Smooth muscle cell (in vitro differentiated cells): ENCODE data around the gene SCAP. TPM values are rescaled to one million over a fixed set of nuclear protein-coding genes. Genes with fewer than 3 reads are reported as not detected.

ENCODE experiments used
- DNase-seq: peaks from one replicate; lab custom pipeline; 2025; ENCODE audit not compliant: unreplicated experiment; lab: John Stamatoyannopoulos, UW
- H2AFZ ChIP-seq: fragments of 200-600 bp; sonication (generic); 2 replicates; pipeline ENCODE4 v1.6.0; 2016; ENCODE audit warnings: antibody characterized with exemption, low read depth, mild to moderate bottlenecking
- H3F3A ChIP-seq: fragments of 200-600 bp; sonication (generic); 2 replicates; pipeline ENCODE4 v1.6.0; 2017; ENCODE audit warnings: antibody characterized with exemption, low read depth
- H3K27ac ChIP-seq: fragments of 200-600 bp; sonication (generic); 2 replicates; pipeline ENCODE4 v1.5.1; 2016; ENCODE audit warnings: low read depth, mild to moderate bottlenecking
- H3K27me3 ChIP-seq: fragments of 200-600 bp; sonication (generic); 2 replicates; pipeline ENCODE4 v1.6.1; 2016; ENCODE audit warnings: low read depth, mild to moderate bottlenecking
- H3K36me3 ChIP-seq: fragments of 200-600 bp; sonication (generic); 2 replicates; pipeline ENCODE4 v1.5.1; 2016; ENCODE audit warnings: low read depth
- H3K4me1 ChIP-seq: fragments of 200-600 bp; sonication (generic); 2 replicates; pipeline ENCODE4 v1.5.1; 2016; ENCODE audit warnings: low read depth
- H3K4me2 ChIP-seq: fragments of 200-600 bp; sonication (generic); 2 replicates; pipeline ENCODE4 v1.6.0; 2016; ENCODE audit warnings: mild to moderate bottlenecking
- H3K4me3 ChIP-seq: fragments of 200-600 bp; sonication (generic); 2 replicates; pipeline ENCODE4 v1.5.1; 2016; ENCODE audit warnings: mild to moderate bottlenecking
- H3K79me2 ChIP-seq: fragments of 200-600 bp; sonication (generic); 2 replicates; pipeline ENCODE4 v1.6.0; 2016; ENCODE audit warnings: low read depth, mild to moderate bottlenecking
- H3K9ac ChIP-seq: fragments of 200-600 bp; sonication (generic); 2 replicates; pipeline ENCODE4 v1.6.0; 2016; ENCODE audit warnings: low read depth
- H3K9me3 ChIP-seq: fragments of 200-600 bp; sonication (generic); replicated peaks from 2 replicates; pipeline ENCODE4 v1.5.1; 2016; ENCODE audit warnings: low read depth
- H4K20me1 ChIP-seq: fragments of 200-600 bp; sonication (generic); 2 replicates; pipeline ENCODE4 v1.6.0; 2016; ENCODE audit warnings: low read depth
- CTCF ChIP-seq: fragments of 200-600 bp; sonication (generic); IDR thresholded peaks from 2 replicates; pipeline ENCODE4 v1.5.1; 2017; ENCODE audit warnings: borderline replicate concordance, mild to moderate bottlenecking, antibody characterized with exemption; ENCODE audit not compliant: insufficient read depth, poor library complexity, severe bottlenecking
- WGBS: methylation state at CpG from one replicate; pipeline ENCODE4 v1.1.7; 2016; ENCODE audit warnings: low lambda C conversion rate; 5-methylcytosine and 5-hydroxymethylcytosine counted together
- polyA plus RNA-seq: library from polyadenylated mRNA; unstranded; fragments of >200 nt; fragmentation: Nextera tagmentation; extraction: Ambion mirVana; gene quantifications from 2 replicates; pipeline ENCODE4 v1.2.1, GENCODE V29; 2016
- total RNA-seq: library from RNA; depleted of rRNA; stranded (reverse); fragments of >200 nt; gene quantifications from 2 replicates; pipeline ENCODE4 v1.2.3, GENCODE V29; 2014

Gene SCAP
- total and polyA plus RNA-seq, 2 experiments from 2014 or later: 29.2 to 31.0 TPM

DNA sequence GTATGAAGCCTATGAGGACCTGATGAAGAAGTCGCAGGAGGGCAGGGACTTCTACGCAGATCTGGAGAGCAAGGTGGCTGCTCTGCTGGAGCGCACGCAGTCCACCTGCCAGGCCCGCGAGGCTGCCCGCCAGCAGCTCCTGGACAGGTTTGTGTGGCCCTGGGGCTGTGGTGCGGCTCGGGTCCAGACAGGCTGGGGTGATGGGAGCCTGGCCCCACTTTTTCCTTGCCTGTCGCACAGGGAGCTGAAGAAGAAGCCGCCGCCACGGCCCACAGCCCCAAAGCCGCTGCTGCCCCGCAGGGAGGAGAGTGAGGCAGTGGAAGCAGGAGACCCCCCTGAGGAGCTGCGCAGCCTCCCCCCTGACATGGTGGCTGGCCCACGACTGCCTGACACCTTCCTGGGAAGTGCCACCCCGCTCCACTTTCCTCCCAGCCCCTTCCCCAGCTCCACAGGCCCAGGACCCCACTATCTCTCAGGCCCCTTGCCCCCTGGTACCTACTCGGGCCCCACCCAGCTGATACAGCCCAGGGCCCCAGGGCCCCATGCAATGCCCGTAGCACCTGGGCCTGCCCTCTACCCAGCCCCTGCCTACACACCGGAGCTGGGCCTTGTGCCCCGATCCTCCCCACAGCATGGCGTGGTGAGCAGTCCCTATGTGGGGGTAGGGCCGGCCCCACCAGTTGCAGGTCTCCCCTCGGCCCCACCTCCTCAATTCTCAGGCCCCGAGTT lies 65.9 kb downstream of the SCAP start:
- WGBS: 91% methylated on average over 24 of the region's 26 CpGs
- Histone ChIP-seq H3K9ac (no peak overlapping the region), H3K36me3 (no peaks in the 10 kb centered on the region), H3K4me3 (no peak overlapping the region), H3K27me3 (no peaks in the 10 kb centered on the region), H3K9me3 (no peaks in the 10 kb centered on the region), H2AFZ (no peak overlapping the region), H3K4me2 (no peak overlapping the region), H4K20me1 (peaks cover 13% of the 10 kb centered on the region), H3K79me2 (no peaks in the 10 kb centered on the region), H3K4me1 (no peaks in the 10 kb centered on the region), H3K27ac (no peak overlapping the region), H3F3A (no peaks in the 10 kb centered on the region)
- no peak for TF ChIP-seq CTCF
- DNase-seq: no peak

DNA sequence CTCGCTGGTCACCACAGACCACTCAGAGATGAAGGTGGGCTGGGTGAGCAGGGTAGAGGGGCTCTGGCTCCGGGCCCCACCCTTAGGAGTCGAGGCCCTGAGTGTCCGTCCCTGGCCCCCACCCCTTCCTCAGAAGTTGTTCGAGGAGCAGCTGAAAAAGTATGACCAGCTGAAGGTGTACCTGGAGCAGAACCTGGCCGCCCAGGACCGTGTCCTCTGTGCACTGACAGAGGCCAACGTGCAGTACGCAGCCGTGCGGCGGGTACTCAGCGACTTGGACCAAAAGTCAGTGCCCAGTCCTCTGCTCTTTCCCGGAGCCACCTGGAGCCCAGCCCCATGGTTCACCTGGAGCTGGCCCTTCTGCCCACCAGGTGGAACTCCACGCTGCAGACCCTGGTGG lies 66.5 kb downstream of the SCAP start:
- Histone ChIP-seq H3K4me2 (no peak overlapping the region), H3K9me3 (no peaks in the 10 kb centered on the region), H3F3A (no peaks in the 10 kb centered on the region), H3K36me3 (no peaks in the 10 kb centered on the region), H3K79me2 (peaks cover 2% of the 10 kb centered on the region), H4K20me1 (peaks cover 18% of the 10 kb centered on the region), H3K9ac (no peak overlapping the region), H3K4me1 (no peaks in the 10 kb centered on the region), H3K4me3 (no peak overlapping the region), H3K27me3 (no peaks in the 10 kb centered on the region), H3K27ac (no peak overlapping the region), H2AFZ (no peak overlapping the region)
- 99% methylated on average over 14 of the region's 15 CpGs for WGBS
- TF ChIP-seq CTCF: no peak
- no peak for DNase-seq

DNA sequence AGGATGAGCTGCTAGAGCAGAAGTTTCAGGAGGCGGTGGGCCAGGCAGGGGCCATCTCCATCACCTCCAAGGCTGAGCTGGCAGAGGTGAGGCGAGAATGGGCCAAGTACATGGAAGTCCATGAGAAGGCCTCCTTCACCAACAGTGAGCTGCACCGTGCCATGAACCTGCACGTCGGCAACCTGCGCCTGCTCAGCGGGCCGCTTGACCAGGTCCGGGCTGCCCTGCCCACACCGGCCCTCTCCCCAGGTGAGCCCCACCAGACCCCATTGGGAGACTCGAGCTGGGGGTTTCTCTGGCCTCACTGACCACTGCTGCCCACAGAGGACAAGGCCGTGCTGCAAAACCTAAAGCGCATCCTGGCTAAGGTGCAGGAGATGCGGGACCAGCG lies 66.9 kb downstream of the SCAP start:
- DNase-seq: no peak
- Histone ChIP-seq H3K27ac (no peak overlapping the region), H3K9me3 (no peaks in the 10 kb centered on the region), H3K4me1 (no peaks in the 10 kb centered on the region), H3F3A (no peaks in the 10 kb centered on the region), H3K9ac (no peak overlapping the region), H3K4me3 (no peak overlapping the region), H3K79me2 (peaks cover 4% of the 10 kb centered on the region), H2AFZ (no peak overlapping the region), H3K36me3 (no peaks in the 10 kb centered on the region), H4K20me1 (peaks cover 23% of the 10 kb centered on the region), H3K4me2 (no peak overlapping the region), H3K27me3 (no peaks in the 10 kb centered on the region)
- 96% methylated on average over 15 of the region's 15 CpGs for WGBS
- no peak for TF ChIP-seq CTCF
